Tibial nerve (tissue), 4 donors: ENCODE results near the gene RAB8B.

Source experiments
- EP300 ChIP-seq, 2 donors: sonication (generic); formaldehyde crosslinking; IDR thresholded peaks; one replicate each; pipeline ENCODE4 v1.6.1; 2017; ENCODE audit warnings: antibody characterized with exemption in 2 of 2, mild to moderate bottlenecking in 1 of 2
- POLR2A ChIP-seq, 2 donors: fragments of 450-650 bp; IDR thresholded peaks; one replicate each; pipeline ENCODE4 v1.6.1; 2017; ENCODE audit warnings: antibody characterized with exemption in 2 of 2, mild to moderate bottlenecking in 2 of 2, moderate library complexity in 2 of 2
- TF ChIP-seq, protein P1 (sequence below), 5 experiments: fragments of 200-600 bp in 3 of 5; fragments of 450-650 bp in 2 of 5; sonication (generic) in 3 of 5; IDR thresholded peaks; one replicate each; pipeline ENCODE4 v1.5.1; 2016 to 2019; ENCODE audit warnings: antibody characterized with exemption in 5 of 5, mild to moderate bottlenecking in 3 of 5, moderate library complexity in 2 of 5

DNA sequence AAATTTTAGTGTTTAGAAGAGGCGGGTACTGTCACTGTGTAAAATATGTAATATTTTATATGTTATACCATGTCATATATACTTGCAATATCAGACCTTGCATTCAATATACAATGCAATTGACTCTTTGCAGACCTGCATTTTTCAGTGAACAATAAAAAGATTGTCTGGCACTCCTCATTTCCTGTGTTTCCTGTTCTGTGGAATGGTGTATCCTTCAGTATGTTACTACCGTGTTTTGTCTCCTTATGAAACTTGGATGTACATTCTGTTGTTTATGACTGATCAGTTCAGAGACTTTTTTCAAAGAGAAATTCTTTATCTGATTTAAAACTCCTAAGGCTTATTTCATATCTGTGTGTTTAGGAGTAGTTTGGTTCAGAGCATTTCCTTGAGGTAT, 119.5 kb downstream of the RAB8B start:
- TF ChIP-seq, protein P1, sequence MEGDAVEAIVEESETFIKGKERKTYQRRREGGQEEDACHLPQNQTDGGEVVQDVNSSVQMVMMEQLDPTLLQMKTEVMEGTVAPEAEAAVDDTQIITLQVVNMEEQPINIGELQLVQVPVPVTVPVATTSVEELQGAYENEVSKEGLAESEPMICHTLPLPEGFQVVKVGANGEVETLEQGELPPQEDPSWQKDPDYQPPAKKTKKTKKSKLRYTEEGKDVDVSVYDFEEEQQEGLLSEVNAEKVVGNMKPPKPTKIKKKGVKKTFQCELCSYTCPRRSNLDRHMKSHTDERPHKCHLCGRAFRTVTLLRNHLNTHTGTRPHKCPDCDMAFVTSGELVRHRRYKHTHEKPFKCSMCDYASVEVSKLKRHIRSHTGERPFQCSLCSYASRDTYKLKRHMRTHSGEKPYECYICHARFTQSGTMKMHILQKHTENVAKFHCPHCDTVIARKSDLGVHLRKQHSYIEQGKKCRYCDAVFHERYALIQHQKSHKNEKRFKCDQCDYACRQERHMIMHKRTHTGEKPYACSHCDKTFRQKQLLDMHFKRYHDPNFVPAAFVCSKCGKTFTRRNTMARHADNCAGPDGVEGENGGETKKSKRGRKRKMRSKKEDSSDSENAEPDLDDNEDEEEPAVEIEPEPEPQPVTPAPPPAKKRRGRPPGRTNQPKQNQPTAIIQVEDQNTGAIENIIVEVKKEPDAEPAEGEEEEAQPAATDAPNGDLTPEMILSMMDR (IDR thresholded peaks at IDR 0.05), result no peak
- TF ChIP-seq POLR2A (IDR thresholded peaks at IDR 0.05) (no peak), EP300 (IDR thresholded peaks at IDR 0.05) (no peak)
